Ishikawa (cell line): Measurements from ENCODE around the gene ZNF134.

Experiments used
- CEBPB ChIP-seq: IDR thresholded peaks from 2 replicates; pipeline ENCODE4 v1.6.1; 2012
- CREB1 ChIP-seq: IDR thresholded peaks from 2 replicates; pipeline ENCODE4 v1.6.1; 2012; ENCODE audit warnings: low read depth
- EGR1 ChIP-seq: IDR thresholded peaks from 2 replicates; pipeline ENCODE4 v1.6.1; 2012
- EP300 ChIP-seq: IDR thresholded peaks from 2 replicates; pipeline ENCODE4 v1.6.1; 2012; ENCODE audit warnings: borderline replicate concordance
- FOXM1 ChIP-seq: IDR thresholded peaks from 2 replicates; pipeline ENCODE4 v1.6.1; 2012; ENCODE audit warnings: low read depth, borderline replicate concordance
- MAX ChIP-seq: IDR thresholded peaks from 2 replicates; pipeline ENCODE4 v1.6.1; 2012
- NFIC ChIP-seq: IDR thresholded peaks from 2 replicates; pipeline ENCODE4 v1.6.1; 2012
- RAD21 ChIP-seq: IDR thresholded peaks from 2 replicates; pipeline ENCODE4 v1.6.1; 2012; ENCODE audit warnings: low read depth
- REST ChIP-seq: IDR thresholded peaks from 2 replicates; pipeline ENCODE4 v1.6.1; 2012; ENCODE audit warnings: low read depth, mild to moderate bottlenecking
- TAF1 ChIP-seq: IDR thresholded peaks from 2 replicates; pipeline ENCODE4 v1.6.1; 2012; ENCODE audit warnings: low read depth, mild to moderate bottlenecking
- TCF12 ChIP-seq: IDR thresholded peaks from 2 replicates; pipeline ENCODE4 v1.6.1; 2012; ENCODE audit warnings: low read depth
- TEAD4 ChIP-seq: IDR thresholded peaks from 2 replicates; pipeline ENCODE4 v1.6.1; 2012
- USF1 ChIP-seq: IDR thresholded peaks from 2 replicates; pipeline ENCODE4 v1.6.1; 2012
- YY1 ChIP-seq: IDR thresholded peaks from 2 replicates; pipeline ENCODE4 v1.6.1; 2012; ENCODE audit warnings: low read depth
- ZBTB7A ChIP-seq: IDR thresholded peaks from 2 replicates; pipeline ENCODE4 v1.6.1; 2012; ENCODE audit warnings: low read depth

ZNF134 gene

GRCh38 chr19:57648331-57649003 is 34.4 kb downstream of the ZNF134 start:
- no peak for TF ChIP-seq CREB1
- peak; percentile 37; the same call in 1 of the 2 replicates for TF ChIP-seq NFIC

- no peak for TF ChIP-seq USF1
- no peak for TF ChIP-seq EGR1
- no peak for TF ChIP-seq NFIC
- TF ChIP-seq TAF1 = no peak
- TF ChIP-seq YY1 = no peak
- TF ChIP-seq CREB1 = no peak
- TF ChIP-seq TEAD4 = no peak
- TF ChIP-seq TCF12 = no peak
- TF ChIP-seq ZBTB7A = no peak
- no peak for TF ChIP-seq CEBPB
Measured at GRCh38 chr19:57651654-57651996, 37.6 kb downstream of the ZNF134 start.

GRCh38 chr19:57653689-57654088 is 39.6 kb downstream of the ZNF134 start:
- TF ChIP-seq EGR1 = no peak
- TF ChIP-seq MAX = no peak
- TF ChIP-seq RAD21 = no peak
- TF ChIP-seq YY1 = no peak

GRCh38 chr19:57655443-57655842 is 41.4 kb downstream of the ZNF134 start:
- TF ChIP-seq FOXM1 (no peak), TCF12 (no peak), CREB1 (no peak)

- TF ChIP-seq TCF12 = no peak
- TF ChIP-seq NFIC = no peak
- no peak for TF ChIP-seq MAX
- no peak for TF ChIP-seq TAF1
- no peak for TF ChIP-seq ZBTB7A
Measured at GRCh38 chr19:57656346-57656745, 42.3 kb downstream of the ZNF134 start.

GRCh38 chr19:57664269-57665127 is 50.5 kb downstream of the ZNF134 start:
- TF ChIP-seq TCF12 = no peak
- TF ChIP-seq NFIC = peak; percentile 22; the same call in 1 of the 2 replicates

GRCh38 chr19:57665261-57665806 is 51.3 kb downstream of the ZNF134 start:
- no peak for TF ChIP-seq TCF12

- peak; percentile 78 for TF ChIP-seq REST
- TF ChIP-seq NFIC = no peak
- no peak for TF ChIP-seq MAX
- TF ChIP-seq TEAD4 = no peak
Measured at GRCh38 chr19:57667228-57667627, 53.2 kb downstream of the ZNF134 start.

- TF ChIP-seq ZBTB7A = no peak
- TF ChIP-seq MAX = no peak
- TF ChIP-seq REST = no peak
- TF ChIP-seq RAD21 = no peak
- TF ChIP-seq NFIC = no peak
- TF ChIP-seq CREB1 = no peak
- no peak for TF ChIP-seq TCF12
- TF ChIP-seq TEAD4 = no peak
- TF ChIP-seq FOXM1 = no peak
- TF ChIP-seq CEBPB = no peak
- no peak for TF ChIP-seq EGR1
- TF ChIP-seq TAF1 = no peak
- TF ChIP-seq EP300 = no peak
- TF ChIP-seq USF1 = no peak
- TF ChIP-seq YY1 = no peak
Measured at GRCh38 chr19:57668635-57669034, 54.6 kb downstream of the ZNF134 start, which contains the start of gene ZSCAN4. ZSCAN4 (plus strand) TSS chr19:57668935; CDS start chr19:57676146, 7,211 bp downstream.
